ENCODE data around the gene KRT9. TPM values are rescaled to one million over a fixed set of nuclear protein-coding genes. Genes with fewer than 3 reads are reported as not detected.
A peak's percentile ranks its signal among the peaks of the same experiment; 100 is the strongest.

The KRT9 gene
- total RNA-seq, 4 donors from 2014 or later: not detected

DNA sequence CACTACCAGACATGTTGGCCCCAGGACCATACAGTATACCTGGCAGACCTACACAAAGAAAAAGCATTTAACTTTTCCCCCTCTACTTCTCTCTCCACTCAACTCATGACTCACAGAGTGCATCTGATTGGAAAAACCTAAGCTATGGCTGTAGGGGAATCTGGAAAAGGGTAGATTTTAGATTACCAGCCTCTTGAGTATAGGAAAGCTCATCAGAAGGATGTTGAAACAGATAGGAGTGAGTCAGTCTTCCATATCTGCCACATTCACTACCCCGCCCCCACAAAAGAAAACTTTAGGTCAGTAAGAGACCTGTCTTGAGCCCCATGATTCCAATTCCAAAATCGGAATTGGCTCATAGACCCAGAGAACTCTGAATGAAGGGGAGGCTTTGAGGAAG lies 12.3 kb downstream of the KRT9 start:
- no peak for TF ChIP-seq CTCF (IDR thresholded peaks at IDR 0.05)
- DNase-seq (ENCODE audit: low spot score) (no peak), ATAC-seq (ENCODE audit: low FRiP score) (peak; percentile 72)

DNA sequence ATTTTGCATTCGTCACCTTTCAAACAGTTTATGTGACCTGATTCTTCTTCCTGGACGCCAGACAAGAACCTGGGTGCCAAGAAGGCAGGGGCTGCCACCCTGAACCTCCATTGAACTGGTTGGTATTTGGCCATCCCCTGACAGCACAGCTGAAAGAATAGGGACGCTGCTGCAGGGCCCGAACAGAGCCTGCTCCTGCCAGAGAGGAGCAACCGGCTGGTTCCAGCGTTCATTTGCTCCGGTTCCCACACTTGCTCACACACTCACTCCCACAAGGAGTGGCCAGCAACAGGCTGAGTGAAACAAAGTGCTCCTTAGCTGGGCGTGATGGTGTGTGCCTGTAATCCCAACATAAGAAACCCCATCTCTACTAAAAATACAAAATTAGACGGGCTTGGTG lies 14.9 kb downstream of the KRT9 start:
- no peak for DNase-seq (ENCODE audit: low spot score)
- ATAC-seq (ENCODE audit: low FRiP score): no peak

DNA sequence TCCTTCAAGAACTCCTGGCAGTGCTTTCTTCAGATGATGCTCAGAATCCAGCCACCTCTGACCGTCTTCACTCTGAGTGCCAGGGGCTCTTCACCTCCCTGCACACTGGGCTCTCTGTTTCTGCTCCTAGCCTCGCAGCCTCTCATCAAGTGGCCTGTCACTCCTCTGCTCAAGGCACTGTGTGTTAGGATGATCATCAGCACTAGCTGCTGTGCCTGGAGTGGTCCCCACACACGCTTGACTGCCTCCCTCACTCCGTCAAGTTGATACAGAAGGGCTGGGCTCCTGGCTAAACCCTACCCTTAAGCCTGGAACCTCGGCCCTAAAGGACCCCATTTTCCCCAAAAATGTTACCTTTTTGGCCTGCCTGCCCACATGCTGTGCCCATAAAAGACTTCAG lies 15.6 kb downstream of the KRT9 start:
- DNase-seq (ENCODE audit: low spot score): no peak
- no peak for TF ChIP-seq CTCF (IDR thresholded peaks at IDR 0.05)
- ATAC-seq (ENCODE audit: low FRiP score): no peak

More for the DNA sequence above, 14.9 kb downstream of the KRT9 start:
- TF ChIP-seq CTCF (IDR thresholded peaks at IDR 0.05): no peak

DNA sequence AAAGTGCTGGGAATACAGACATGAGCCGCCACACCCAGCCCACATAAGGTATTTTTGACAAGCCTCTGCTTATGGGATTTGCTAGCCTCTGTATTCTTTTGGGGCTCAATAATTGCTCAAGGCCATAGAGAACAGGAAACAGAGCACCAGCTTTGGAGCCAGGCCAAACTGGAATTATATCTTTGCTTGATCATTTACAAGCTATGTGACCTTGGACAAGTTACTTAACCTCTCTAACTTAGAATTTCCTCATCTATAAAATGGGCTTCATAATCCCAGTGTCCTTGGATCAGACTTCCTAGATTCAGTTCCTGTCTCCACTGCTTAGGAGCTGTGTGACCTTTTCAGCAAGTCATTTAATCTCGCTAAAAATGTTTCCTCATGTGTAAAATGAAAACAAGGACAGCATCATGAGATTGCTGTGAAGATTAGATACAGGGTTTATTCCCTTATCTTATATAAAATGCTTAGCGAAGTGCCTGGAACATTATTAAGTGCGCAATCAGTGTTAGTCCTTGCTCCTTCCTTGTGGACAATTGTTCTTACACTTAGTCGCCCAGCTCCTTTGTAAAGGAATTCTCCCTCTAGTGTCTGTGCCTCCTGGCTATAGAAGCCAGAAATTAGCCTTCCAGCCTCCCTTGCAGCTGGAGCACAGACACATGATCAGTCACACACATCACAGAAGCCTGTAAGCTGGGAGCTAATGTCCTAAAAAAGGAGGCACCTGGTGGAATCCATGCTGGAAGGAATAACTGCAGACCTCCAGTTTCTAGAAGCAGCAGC lies 16.6 kb downstream of the KRT9 start:
- TF ChIP-seq CTCF (IDR thresholded peaks at IDR 0.05): no peak
- ATAC-seq (ENCODE audit: low FRiP score): no peak

GRCh38 chr17:41553987-41554680 lies 17.7 kb downstream of the KRT9 start:
- TF ChIP-seq CTCF (IDR thresholded peaks at IDR 0.05): no peak
- no peak for DNase-seq (ENCODE audit: low spot score)
- no peak for ATAC-seq (ENCODE audit: low FRiP score)

More for the DNA sequence above, 16.6 kb downstream of the KRT9 start:
- DNase-seq (ENCODE audit: low spot score): no peak

DNA sequence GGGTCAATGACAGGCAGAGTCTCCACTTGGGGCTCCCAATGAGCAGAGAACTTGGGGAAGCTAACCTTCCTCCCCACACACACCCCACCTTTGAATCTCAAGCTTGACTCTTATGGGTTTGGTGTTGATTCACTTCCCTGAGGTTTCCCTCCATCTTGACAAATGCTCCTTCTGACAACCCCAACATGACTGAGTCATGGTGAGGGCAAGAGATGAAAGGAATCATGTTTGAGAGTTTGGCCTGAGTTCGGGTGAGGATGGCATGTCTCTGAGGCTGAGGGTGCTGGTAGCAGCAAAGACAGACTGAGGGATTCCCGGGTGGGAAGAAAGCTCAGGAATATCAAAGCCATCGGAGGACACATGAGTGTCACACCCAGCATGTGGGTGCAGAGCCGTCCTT lies 18.7 kb downstream of the KRT9 start:
- no peak for ATAC-seq (ENCODE audit: low FRiP score)
- no peak for TF ChIP-seq CTCF (IDR thresholded peaks at IDR 0.05)
- DNase-seq (ENCODE audit: low spot score): no peak

DNA sequence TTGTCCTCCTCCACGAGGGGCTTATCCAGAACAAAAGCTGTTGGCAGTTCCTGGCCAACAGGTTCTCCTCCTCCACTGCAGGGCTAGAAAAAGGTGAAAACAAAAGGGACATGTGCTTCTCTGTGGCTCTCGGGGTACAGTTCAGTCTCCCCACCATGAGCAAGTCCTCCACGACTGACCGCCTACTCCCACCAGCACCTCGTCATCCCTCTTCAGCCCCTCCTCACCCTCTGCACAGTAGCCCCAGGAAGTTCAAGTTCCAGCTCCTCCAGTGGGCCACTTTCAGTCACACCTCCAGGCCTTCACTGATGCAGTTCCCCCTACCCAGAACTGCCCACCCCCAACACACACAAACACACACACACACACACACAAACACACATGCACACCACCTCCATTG lies 19.4 kb downstream of the KRT9 start:
- DNase-seq (ENCODE audit: low spot score) (no peak), ATAC-seq (ENCODE audit: low FRiP score) (no peak)
- TF ChIP-seq CTCF (IDR thresholded peaks at IDR 0.05): no peak
